ENCODE data around the gene GJD3. TPM values are rescaled to one million over a fixed set of nuclear protein-coding genes. Genes with fewer than 3 reads are reported as not detected.

GJD3 gene
- total RNA-seq, result not detected

GRCh38 chr17:40364121-40364861 lies at the start of gene GJD3:
Gene GJD3 (minus strand): TSS chr17:40364737. CDS start chr17:40363815, 922 bp downstream.

Small RNA genes lying within 50 kb of the gene (small RNA-seq; reads per million reads assigned to genes)
- gene RF00019, result 0 reads per million in 2 donors
- gene RNA5SP441, result 0 reads per million in 2 donors

Other genes with a start within 250 kb of the GJD3 start
- 10 to 100 TPM; 41.6 to 48.3 TPM for gene MSL1, start 242.8 kb downstream of the GJD3 start, total RNA-seq
- gene CASC3, start 224.2 kb downstream of the GJD3 start, total RNA-seq, result 10 to 100 TPM; 34.4 to 34.6 TPM
- 1 to 10 TPM; 2.8 to 3.3 TPM for gene RAPGEFL1, start 187.3 kb downstream of the GJD3 start, total RNA-seq
- gene WIPF2, start 145.4 kb downstream of the GJD3 start, total RNA-seq, result 1 to 10 TPM; 4.5 to 6.7 TPM
- gene CDC6, start 76.9 kb downstream of the GJD3 start, total RNA-seq, result 10 to 100 TPM; 17.6 to 59.9 TPM
- gene RARA, start 55.6 kb downstream of the GJD3 start, total RNA-seq, result 10 to 100 TPM; 16.2 to 17.3 TPM
- 100 to 1,000 TPM in 1 of 2 donors, 10 to 100 TPM in 1; 43.0 to 102 TPM for gene TOP2A, start 53.2 kb upstream of the GJD3 start, total RNA-seq
- gene IGFBP4, start 78.7 kb upstream of the GJD3 start, total RNA-seq, result 10 to 100 TPM; 10.7 to 20.6 TPM
- gene TNS4, start 136.9 kb upstream of the GJD3 start, total RNA-seq, result not detected
- gene CCR7, start 200.7 kb upstream of the GJD3 start, total RNA-seq, result not detected

Data from melanocyte of skin (primary cell).